Panc1 (cell line): Measurements from ENCODE around the gene TBC1D12. TPM values are rescaled to one million over a fixed set of nuclear protein-coding genes. Genes with fewer than 3 reads are reported as not detected.

ENCODE experiments used
- ATAC-seq: fragments of 200-7000 bp; cut with Tn5 transposase; 2 replicates; pipeline ENCODE4 v1.9.1; 2020; ENCODE audit warnings: mild to moderate bottlenecking, moderate library complexity
- BruUV-seq: library from RNA; stranded (reverse); fragments of 400-500 nt; replicated peaks from 2 replicates; lab custom pipeline; 2021; lab: Mats Ljungman, UMichigan
- CTCF ChIA-PET: fragments of 300-600 bp; sonication (Branson Sonifier 250); formaldehyde crosslinking; loops from one replicate; lab custom pipeline; 2022; ENCODE audit warnings: antibody characterized with exemption; lab: Charles Lee
- POLR2A ChIA-PET: fragments of 300-600 bp; sonication (Branson Sonifier 250); formaldehyde crosslinking; loops from one replicate; lab custom pipeline; 2022; ENCODE audit warnings: antibody characterized with exemption; lab: Charles Lee
- DNase-seq: peaks from one replicate; pipeline ENCODE4 v3.0.0-alpha.2; 2010; ENCODE audit warnings: low read depth, low spot score
- H3K27ac ChIP-seq: 2 replicates; pipeline ENCODE4 v1.5.1; 2011; ENCODE audit warnings: mild to moderate bottlenecking, low read length, inconsistent platforms
- H3K27me3 ChIP-seq: fragments of 200-500 bp; sonication (Bioruptor generic); 2 replicates; pipeline ENCODE4 v1.6.0; 2014; ENCODE audit warnings: low read length, inconsistent platforms; ENCODE audit not compliant: control insufficient read depth, insufficient read depth
- H3K36me3 ChIP-seq: fragments of 200-500 bp; sonication (Bioruptor generic); 2 replicates; pipeline ENCODE4 v1.5.1; 2014; ENCODE audit warnings: inconsistent platforms, mild to moderate bottlenecking, low read length, moderate library complexity; ENCODE audit not compliant: control insufficient read depth, insufficient read depth
- H3K4me1 ChIP-seq: 2 replicates; pipeline ENCODE4 v1.5.1; 2011; ENCODE audit warnings: inconsistent platforms, mild to moderate bottlenecking, low read length, moderate library complexity; ENCODE audit not compliant: control insufficient read depth, insufficient read depth
- H3K4me3 ChIP-seq, 2 experiments: 2 replicates each; pipeline ENCODE4 v1.5.1; 2011 to 2012; ENCODE audit warnings: low read depth in 2 of 2, low read length in 2 of 2, mild to moderate bottlenecking in 2 of 2, inconsistent platforms in 1 of 2, moderate library complexity in 1 of 2
- H3K9me3 ChIP-seq: fragments of 200-500 bp; sonication (Bioruptor generic); 2 replicates; pipeline ENCODE4 v1.5.1; 2014; ENCODE audit warnings: low read depth, mild to moderate bottlenecking, inconsistent platforms, low read length, moderate library complexity; ENCODE audit not compliant: control insufficient read depth, insufficient read depth
- POLR2AphosphoS5 ChIP-seq: IDR thresholded peaks from 2 replicates; pipeline ENCODE4 v1.6.1; 2012; ENCODE audit warnings: mild to moderate bottlenecking, low read depth, low read length, moderate library complexity
- SIN3A ChIP-seq: IDR thresholded peaks from 2 replicates; pipeline ENCODE4 v1.6.1; 2012; ENCODE audit warnings: low read depth, mild to moderate bottlenecking, low read length, moderate library complexity, borderline replicate concordance; ENCODE audit not compliant: insufficient read depth
- TCF7L2 ChIP-seq: IDR thresholded peaks from 2 replicates; pipeline ENCODE4 v1.6.1; 2011; ENCODE audit warnings: mild to moderate bottlenecking, low read depth, low read length, inconsistent platforms
- in situ Hi-C: cut with HindIII; loops from 2 replicates; pipeline ENCODE4 v1.10.0; 2016; ENCODE audit warnings: low sequenced_read_pairs, low pct_unique_long_range_greater_than_20kb
- intact Hi-C: fragments of 100-400 bp; cut with micrococcal nuclease; formaldehyde crosslinking; loops from one replicate; pipeline ENCODE4 v1.10.0; 2022; ENCODE audit not compliant: unreplicated experiment
- total RNA-seq: library from RNA; stranded (reverse); gene quantifications from one replicate; pipeline ENCODE4 v1.2.1, GENCODE V29; 2021; ENCODE audit not compliant: unreplicated experiment
- TF ChIP-seq, protein P1 (sequence below): fragments of 450-650 bp; IDR thresholded peaks from 2 replicates; pipeline ENCODE4 v1.5.1; 2017; ENCODE audit warnings: mild to moderate bottlenecking
- TF ChIP-seq, protein P2 (sequence below), 2 experiments: IDR thresholded peaks; 2 replicates each; pipeline ENCODE4 v1.6.1; 2011 to 2012; ENCODE audit warnings: low read depth in 2 of 2, control low read depth in 1 of 2, low read length in 1 of 2, mild to moderate bottlenecking in 1 of 2, moderate library complexity in 1 of 2; ENCODE audit not compliant: insufficient read depth in 1 of 2

TBC1D12 gene
- total RNA-seq, 1 experiment from 2014 or later, result 23.7 TPM

DNA sequence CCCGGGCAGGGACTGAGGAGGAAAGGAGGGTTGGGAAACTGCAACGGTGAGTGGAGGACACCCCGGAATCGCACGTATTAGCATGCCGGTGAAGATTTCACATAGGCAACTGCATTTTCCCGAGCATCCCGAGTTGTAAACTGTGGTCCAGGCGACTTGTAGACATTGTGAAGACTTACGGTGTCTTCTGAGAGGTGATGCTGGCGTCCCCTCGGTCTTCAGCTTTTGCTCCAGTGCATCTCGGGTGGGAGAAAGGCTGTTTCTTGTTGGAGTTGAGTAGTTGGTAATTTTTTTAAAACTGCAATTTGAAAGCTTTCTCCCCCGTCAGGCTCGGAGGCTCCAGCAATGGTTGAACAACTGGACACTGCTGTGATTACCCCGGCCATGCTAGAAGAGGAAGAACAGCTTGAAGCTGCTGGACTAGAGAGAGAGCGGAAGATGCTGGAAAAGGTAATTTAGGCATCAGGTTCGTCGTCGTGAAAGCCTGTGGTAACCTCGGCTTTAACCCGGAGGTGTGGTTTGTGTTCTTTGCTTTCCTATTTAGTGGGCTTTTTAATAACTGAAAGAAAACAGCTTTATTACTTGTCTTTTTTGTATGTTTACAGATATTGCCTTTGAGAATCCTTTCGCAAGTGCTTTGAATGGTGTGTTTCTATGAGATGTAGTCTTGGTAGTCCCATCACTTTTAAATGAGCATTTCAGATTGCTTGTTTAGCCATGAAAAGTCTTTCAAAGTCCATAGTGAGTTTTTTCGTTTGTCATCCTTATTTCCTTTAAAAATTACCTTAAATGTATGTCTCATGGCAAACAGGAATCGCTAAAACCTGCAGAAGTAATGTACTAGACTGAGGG, 143.9 kb downstream of the TBC1D12 start:
- Histone ChIP-seq H3K36me3 (peaks cover 5% of the 10 kb centered on the region; the same call in 1 of the 2 replicates), H3K27ac (peak overlapping the region; percentile 98), H3K9me3 (no peaks in the 10 kb centered on the region), H3K4me1 (peaks cover 38% of the 10 kb centered on the region), H3K4me3 (peak overlapping the region; percentile 84 to 100), H3K27me3 (no peaks in the 10 kb centered on the region)
- ChIA-PET CTCF (no interaction called here), POLR2A (interaction anchor here (1.0 kb wide), 1 partner anchor 163 kb away, joined by 5 read pairs; no protein-coding TSS in a partner anchor)
- in situ Hi-C loops, result no loop called here
- ATAC-seq (peak; percentile 31), DNase-seq (peak; percentile 25)
- no peak for TF ChIP-seq TCF7L2
- TF ChIP-seq SIN3A, result no peak; the same call in 1 of the 2 replicates
- TF ChIP-seq, protein P1, sequence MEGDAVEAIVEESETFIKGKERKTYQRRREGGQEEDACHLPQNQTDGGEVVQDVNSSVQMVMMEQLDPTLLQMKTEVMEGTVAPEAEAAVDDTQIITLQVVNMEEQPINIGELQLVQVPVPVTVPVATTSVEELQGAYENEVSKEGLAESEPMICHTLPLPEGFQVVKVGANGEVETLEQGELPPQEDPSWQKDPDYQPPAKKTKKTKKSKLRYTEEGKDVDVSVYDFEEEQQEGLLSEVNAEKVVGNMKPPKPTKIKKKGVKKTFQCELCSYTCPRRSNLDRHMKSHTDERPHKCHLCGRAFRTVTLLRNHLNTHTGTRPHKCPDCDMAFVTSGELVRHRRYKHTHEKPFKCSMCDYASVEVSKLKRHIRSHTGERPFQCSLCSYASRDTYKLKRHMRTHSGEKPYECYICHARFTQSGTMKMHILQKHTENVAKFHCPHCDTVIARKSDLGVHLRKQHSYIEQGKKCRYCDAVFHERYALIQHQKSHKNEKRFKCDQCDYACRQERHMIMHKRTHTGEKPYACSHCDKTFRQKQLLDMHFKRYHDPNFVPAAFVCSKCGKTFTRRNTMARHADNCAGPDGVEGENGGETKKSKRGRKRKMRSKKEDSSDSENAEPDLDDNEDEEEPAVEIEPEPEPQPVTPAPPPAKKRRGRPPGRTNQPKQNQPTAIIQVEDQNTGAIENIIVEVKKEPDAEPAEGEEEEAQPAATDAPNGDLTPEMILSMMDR, result no peak
- TF ChIP-seq POLR2AphosphoS5, result no peak
- TF ChIP-seq, protein P2, sequence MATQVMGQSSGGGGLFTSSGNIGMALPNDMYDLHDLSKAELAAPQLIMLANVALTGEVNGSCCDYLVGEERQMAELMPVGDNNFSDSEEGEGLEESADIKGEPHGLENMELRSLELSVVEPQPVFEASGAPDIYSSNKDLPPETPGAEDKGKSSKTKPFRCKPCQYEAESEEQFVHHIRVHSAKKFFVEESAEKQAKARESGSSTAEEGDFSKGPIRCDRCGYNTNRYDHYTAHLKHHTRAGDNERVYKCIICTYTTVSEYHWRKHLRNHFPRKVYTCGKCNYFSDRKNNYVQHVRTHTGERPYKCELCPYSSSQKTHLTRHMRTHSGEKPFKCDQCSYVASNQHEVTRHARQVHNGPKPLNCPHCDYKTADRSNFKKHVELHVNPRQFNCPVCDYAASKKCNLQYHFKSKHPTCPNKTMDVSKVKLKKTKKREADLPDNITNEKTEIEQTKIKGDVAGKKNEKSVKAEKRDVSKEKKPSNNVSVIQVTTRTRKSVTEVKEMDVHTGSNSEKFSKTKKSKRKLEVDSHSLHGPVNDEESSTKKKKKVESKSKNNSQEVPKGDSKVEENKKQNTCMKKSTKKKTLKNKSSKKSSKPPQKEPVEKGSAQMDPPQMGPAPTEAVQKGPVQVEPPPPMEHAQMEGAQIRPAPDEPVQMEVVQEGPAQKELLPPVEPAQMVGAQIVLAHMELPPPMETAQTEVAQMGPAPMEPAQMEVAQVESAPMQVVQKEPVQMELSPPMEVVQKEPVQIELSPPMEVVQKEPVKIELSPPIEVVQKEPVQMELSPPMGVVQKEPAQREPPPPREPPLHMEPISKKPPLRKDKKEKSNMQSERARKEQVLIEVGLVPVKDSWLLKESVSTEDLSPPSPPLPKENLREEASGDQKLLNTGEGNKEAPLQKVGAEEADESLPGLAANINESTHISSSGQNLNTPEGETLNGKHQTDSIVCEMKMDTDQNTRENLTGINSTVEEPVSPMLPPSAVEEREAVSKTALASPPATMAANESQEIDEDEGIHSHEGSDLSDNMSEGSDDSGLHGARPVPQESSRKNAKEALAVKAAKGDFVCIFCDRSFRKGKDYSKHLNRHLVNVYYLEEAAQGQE (IDR thresholded peaks at IDR 0.05; ENCODE audit: insufficient read depth in 1 of 2, low read depth in 2 of 2, low read length in 1 of 2), result no peak
- intact Hi-C loops, result no loop called here
- TSS peak; percentile 81 for BruUV-seq

DNA sequence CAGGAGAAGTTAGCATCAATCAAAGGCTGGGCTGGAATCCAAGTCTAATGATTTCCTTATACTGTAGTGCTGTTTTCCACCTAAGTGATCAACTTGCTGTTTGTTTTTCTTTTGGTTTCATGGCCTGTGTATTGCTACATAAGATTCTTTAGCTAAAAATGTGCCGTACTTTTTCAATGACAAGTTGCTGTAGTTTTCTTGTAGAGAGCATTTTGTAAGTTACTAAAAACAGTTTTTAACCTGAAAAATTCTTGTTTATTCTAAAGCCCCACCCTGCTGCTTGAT, 144.5 kb downstream of the TBC1D12 start:
- Histone ChIP-seq H3K4me3 (peak overlapping the region; percentile 84 to 100), H3K36me3 (peaks cover 5% of the 10 kb centered on the region; the same call in 1 of the 2 replicates), H3K27me3 (no peaks in the 10 kb centered on the region), H3K9me3 (no peaks in the 10 kb centered on the region), H3K27ac (peak overlapping the region; percentile 98), H3K4me1 (peaks cover 38% of the 10 kb centered on the region)
- ATAC-seq, result no peak
- no TSS peak for BruUV-seq
- ChIA-PET CTCF (no interaction called here), POLR2A (no interaction called here)
- intact Hi-C loops, result no loop called here
- TF ChIP-seq TCF7L2 (no peak), POLR2AphosphoS5 (no peak), SIN3A (no peak)
- TF ChIP-seq, protein P1, result no peak
- TF ChIP-seq, protein P2 (IDR thresholded peaks at IDR 0.05; ENCODE audit: insufficient read depth in 1 of 2, low read depth in 2 of 2, low read length in 1 of 2), result no peak
- in situ Hi-C loops, result no loop called here
- DNase-seq, result no peak
